Upper lobe of right lung (tissue), 1 donor: Measurements from ENCODE around the gene ETNK2. TPM values are rescaled to one million over a fixed set of nuclear protein-coding genes. Genes with fewer than 3 reads are reported as not detected.

Experiments used
- ATAC-seq: fragments of 200-7000 bp; cut with Tn5 transposase; one replicate; pipeline ENCODE4 v1.9.1; 2020; ENCODE audit warnings: mild to moderate bottlenecking, moderate library complexity
- DNase-seq: peaks from one replicate; pipeline ENCODE4 v3.0.0-alpha.2; 2020
- H3K27ac ChIP-seq: fragments of 200-600 bp; one replicate; pipeline ENCODE4 v1.8.0; 2022
- H3K27me3 ChIP-seq: fragments of 200-600 bp; one replicate; pipeline ENCODE4 v1.8.0; 2022; ENCODE audit warnings: mild to moderate bottlenecking
- H3K36me3 ChIP-seq: fragments of 200-600 bp; one replicate; pipeline ENCODE4 v1.8.0; 2022
- H3K4me1 ChIP-seq: fragments of 200-600 bp; one replicate; pipeline ENCODE4 v1.8.0; 2022
- H3K4me3 ChIP-seq: fragments of 200-600 bp; one replicate; pipeline ENCODE4 v1.8.0; 2022; ENCODE audit warnings: mild to moderate bottlenecking
- H3K9me3 ChIP-seq: fragments of 200-600 bp; one replicate; pipeline ENCODE4 v1.8.0; 2022
- CTCF ChIP-seq: fragments of 200-600 bp; IDR thresholded peaks from one replicate; pipeline ENCODE4 v1.8.0; 2022; ENCODE audit warnings: antibody characterized with exemption
- intact Hi-C: fragments of 100-400 bp; cut with DNase I; formaldehyde crosslinking; loops from one replicate; pipeline ENCODE4 v1.11.0; 2022
- total RNA-seq: library from RNA; stranded (reverse); fragmentation: NEBNext Ultra II Directional; extraction: Animal tissue kit (Norgen Biotek cat#: 25700); gene quantifications from one replicate; pipeline ENCODE4 v1.2.1, GENCODE V29; 2021
- donor health status: DM: no; HTN: yes; CAD: no; lungs with severe emphysema.

The ETNK2 gene
- total RNA-seq, 1 donor from 2014 or later = 3.6 TPM

- no peak for TF ChIP-seq CTCF
- Histone ChIP-seq H3K27me3 (no peaks in the 10 kb centered on the region), H3K9me3 (no peaks in the 10 kb centered on the region), H3K4me1 (no peaks in the 10 kb centered on the region), H3K36me3 (no peaks in the 10 kb centered on the region), H3K4me3 (no peak overlapping the region), H3K27ac (no peak overlapping the region)
- DNase-seq (no peak), ATAC-seq (no peak)
- intact Hi-C loops = no loop called here
Observed at GRCh38 chr1:204139088-204139487, 12.8 kb downstream of the ETNK2 start.

DNA sequence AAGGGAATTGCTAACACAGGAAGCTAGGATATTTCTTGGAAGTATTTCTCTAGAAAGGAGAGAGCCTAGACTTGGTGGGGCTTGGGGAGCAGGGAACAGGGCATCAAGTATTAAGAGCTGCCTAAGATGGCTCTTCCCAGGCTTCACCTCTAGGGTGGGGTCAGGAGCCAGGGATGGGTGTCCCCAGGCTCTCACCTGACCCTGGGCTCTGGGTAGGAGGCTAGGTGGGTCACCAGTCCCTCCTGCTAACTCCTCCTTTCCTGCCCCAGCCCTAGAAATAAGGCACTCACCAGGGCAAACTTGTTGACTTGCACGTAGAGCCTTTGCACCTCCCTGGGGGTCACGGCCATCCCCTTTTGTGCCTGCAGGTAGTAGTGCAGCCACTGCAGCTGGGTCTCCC lies 15.0 kb downstream of the ETNK2 start:
- intact Hi-C loops = no loop called here
- Histone ChIP-seq H3K36me3 (no peaks in the 10 kb centered on the region), H3K9me3 (no peaks in the 10 kb centered on the region), H3K4me3 (no peak overlapping the region), H3K27ac (no peak overlapping the region), H3K4me1 (no peaks in the 10 kb centered on the region), H3K27me3 (no peaks in the 10 kb centered on the region)
- ATAC-seq (no peak), DNase-seq (no peak)
- TF ChIP-seq CTCF = no peak

DNA sequence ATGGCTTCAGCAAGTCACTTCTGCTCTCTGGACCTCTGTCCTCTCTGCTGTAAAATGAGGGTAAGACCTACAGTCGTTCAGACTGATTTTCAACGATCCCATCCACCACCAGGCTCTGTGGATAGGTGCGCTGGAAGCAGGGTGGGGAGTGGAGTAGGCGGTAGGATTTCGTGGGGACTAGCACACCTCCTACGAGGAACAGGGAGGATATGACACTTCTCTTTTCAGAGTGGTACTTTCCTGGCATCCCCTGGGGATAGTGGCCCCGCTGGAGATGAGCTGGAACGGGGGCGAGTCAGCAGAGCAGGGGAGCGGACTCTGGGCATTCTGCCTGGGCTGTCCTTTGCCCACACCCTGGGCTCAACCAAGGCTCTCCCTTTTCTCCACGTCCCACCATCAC lies 17.7 kb downstream of the ETNK2 start:
- no peak overlapping the region for H3K4me3 ChIP-seq
- no peaks in the 10 kb centered on the region for H3K4me1 ChIP-seq
- intact Hi-C loops = loop anchor here (5.0 kb wide), 1 partner anchor 272 kb away; the partner anchor contains the start of gene SNRPE
- H3K27me3 ChIP-seq = no peaks in the 10 kb centered on the region
- no peak for TF ChIP-seq CTCF
- H3K36me3 ChIP-seq = no peaks in the 10 kb centered on the region
- no peaks in the 10 kb centered on the region for H3K9me3 ChIP-seq
- H3K27ac ChIP-seq = no peak overlapping the region
- DNase-seq (no peak), ATAC-seq (no peak)

- Histone ChIP-seq H3K4me3 (no peak overlapping the region), H3K36me3 (no peaks in the 10 kb centered on the region), H3K27ac (no peak overlapping the region), H3K9me3 (no peaks in the 10 kb centered on the region), H3K4me1 (peaks cover 6% of the 10 kb centered on the region), H3K27me3 (no peaks in the 10 kb centered on the region)
- no peak for ATAC-seq
- intact Hi-C loops = loop anchor here (5.0 kb wide), 1 partner anchor 270 kb away; the partner anchor contains the start of gene SNRPE
- no peak for TF ChIP-seq CTCF
- DNase-seq = no peak
Observed at GRCh38 chr1:204132718-204133117, 19.1 kb downstream of the ETNK2 start.

DNA sequence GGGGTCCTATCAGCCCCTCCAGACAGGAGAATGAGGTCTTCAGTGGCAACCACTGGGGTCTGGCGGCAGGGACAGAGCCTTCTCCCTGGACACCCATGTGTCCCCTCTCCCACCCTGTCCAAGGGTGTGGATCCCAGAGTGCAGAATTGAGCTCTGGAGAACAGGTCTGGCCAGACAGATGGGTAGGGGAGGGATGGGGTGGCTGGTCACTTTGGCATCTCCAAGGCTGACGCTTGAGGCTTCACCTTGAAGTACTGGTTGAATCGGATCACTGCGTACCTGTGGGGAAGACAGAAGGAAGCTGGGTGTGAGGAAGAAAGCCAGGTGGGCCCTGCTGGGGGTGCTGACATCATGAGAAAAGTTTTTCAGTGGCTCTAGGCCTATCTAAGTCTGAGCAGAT lies 19.9 kb downstream of the ETNK2 start:
- H3K27ac ChIP-seq = no peak overlapping the region
- intact Hi-C loops = loop anchor here (5.0 kb wide), 1 partner anchor 270 kb away; the partner anchor contains the start of gene SNRPE
- peaks cover 3% of the 10 kb centered on the region for H3K36me3 ChIP-seq
- TF ChIP-seq CTCF = no peak
- no peaks in the 10 kb centered on the region for H3K9me3 ChIP-seq
- no peak for DNase-seq
- no peak overlapping the region for H3K4me3 ChIP-seq
- H3K4me1 ChIP-seq = peaks cover 10% of the 10 kb centered on the region
- ATAC-seq = no peak
- H3K27me3 ChIP-seq = no peaks in the 10 kb centered on the region
